HG02870 (cell line): ENCODE results near the gene SLC30A10.
"Not testable (repeated sequence)": the region's sequence is repeated elsewhere in the genome, so short reads cannot be mapped to it uniquely, and the experiment has no call there.

Source experiments
- ATAC-seq: cut with Tn5 transposase; IDR thresholded peaks from one replicate; pipeline ENCODE4 v1.9.1; 2021; ENCODE audit warnings: mild to moderate bottlenecking, moderate library complexity; ENCODE audit not compliant: unreplicated experiment

Gene SLC30A10

DNA sequence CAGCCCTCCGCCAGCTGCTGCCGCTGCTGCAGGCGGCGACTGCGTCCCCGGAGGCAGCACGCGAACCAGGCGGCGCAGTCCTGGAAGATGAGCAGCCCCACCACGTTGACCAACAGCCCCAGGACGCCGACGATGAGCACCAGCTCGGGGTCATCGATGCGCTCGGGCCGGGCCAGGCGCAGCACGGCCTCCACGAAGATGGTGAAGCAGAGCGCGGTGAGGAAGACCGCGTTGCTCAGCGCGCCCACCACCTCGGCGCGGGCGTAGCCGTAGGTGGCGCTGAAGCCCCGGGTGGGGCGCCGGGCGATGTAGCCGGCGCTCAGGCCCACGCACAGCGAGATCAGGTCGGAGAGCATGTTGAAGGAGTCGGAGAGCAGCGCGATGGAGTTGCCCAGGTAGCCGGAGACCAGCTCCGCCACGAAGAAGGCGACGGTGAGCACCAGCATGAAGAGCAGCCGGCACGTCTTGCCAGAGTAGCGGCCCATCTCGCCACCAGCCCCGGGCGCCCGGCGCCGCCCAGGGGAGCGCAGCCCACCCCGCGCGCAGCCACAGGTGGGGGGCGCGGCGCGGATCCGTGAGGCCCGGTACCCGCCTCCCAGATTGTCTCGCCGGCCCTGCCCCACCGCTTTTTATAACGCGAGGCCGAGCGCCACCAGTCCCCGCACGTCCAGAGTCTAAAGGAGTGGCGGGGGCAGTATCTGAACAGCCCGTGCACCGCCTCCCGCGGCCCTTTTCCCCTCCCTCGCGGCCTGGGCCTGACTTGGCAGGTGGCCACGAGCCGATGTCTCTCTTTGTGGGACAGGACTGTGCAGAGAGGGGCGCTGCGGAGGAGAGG, at the start of gene SLC30A10:
TSS of gene SLC30A10 (minus strand) at position 602 of the 835 bp plus-strand sequence. CDS start at position 485, 117 bp downstream.
- ATAC-seq: peak; percentile 47

GRCh38 chr1:219973213-219973612, 44.9 kb upstream of the SLC30A10 start:
- ATAC-seq: no peak

DNA sequence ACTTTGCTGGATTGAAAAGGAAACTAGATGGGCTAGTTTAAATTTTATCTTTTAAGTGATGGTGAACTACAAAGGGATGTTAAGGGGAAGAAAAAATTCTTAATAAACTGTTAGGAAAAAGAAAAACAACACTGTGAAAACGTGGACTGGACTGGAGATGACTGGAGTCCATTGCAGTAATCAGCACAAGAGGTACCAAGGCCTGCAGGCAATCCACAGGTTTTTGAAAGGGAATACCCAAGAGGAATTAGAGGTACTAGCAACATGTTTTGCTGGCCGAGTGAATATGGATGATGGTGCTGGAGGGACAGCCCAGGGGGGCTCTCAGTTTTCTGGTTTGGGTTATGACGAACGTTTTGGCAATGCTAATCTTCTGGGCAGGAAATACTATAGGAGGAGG, 39.0 kb upstream of the SLC30A10 start:
- ATAC-seq: no peak

GRCh38 chr1:219966071-219966349, 37.7 kb upstream of the SLC30A10 start:
- ATAC-seq: no peak

DNA sequence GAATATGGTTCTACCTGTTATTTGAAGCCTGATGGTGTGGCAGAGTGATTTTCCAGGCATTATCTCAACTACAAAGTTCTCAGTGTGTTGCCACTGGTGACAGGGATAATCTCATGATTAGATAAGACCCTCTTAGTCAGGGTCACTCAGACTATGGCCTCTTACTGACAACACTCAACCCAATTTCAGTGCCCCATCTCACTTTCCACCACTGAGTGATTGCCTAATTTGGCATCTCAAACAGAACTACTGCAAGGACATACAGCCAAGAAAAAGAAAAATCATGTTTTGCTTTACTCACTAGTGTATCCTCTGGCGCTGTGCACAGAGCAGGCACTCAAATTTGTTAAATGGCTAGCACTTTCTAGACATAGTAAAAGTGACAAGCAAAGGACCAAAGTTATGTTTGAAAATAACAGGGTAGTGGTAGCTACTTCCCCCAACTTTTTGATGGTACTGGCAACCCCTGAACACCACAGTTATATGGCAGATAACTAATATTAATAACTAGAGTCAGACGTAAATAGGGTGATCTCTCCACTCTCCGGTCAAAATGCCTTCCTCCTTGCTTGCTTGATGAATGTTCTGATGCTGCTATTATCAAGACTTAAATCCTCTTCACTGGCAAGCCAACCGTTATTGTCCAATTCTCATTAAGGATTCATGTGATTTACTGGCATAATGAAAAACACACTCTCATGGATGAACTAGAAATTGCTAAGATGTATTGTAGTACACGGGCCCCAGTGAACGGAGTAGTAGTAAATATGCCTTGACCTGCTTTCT, 37.1 kb upstream of the SLC30A10 start:
- no peak for ATAC-seq

DNA sequence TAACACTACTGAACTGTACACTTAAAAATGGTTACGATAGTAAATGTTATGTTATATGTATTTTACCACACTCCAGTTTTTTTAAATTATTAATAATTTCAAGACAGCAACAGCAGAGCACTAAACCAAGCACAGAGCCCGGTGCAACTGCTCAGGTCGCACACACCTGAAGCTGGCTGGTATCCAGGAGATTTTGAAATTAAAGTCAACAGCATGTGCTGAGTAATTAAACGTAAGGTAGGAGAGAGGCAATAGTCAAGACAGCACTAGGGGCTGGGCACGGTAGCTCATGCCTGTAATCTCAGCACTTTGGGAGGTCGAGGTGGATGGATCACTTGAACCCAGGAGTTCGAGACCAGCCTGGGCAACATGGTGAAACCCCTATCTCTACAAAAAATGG, 35.1 kb upstream of the SLC30A10 start:
- no peak for ATAC-seq

DNA sequence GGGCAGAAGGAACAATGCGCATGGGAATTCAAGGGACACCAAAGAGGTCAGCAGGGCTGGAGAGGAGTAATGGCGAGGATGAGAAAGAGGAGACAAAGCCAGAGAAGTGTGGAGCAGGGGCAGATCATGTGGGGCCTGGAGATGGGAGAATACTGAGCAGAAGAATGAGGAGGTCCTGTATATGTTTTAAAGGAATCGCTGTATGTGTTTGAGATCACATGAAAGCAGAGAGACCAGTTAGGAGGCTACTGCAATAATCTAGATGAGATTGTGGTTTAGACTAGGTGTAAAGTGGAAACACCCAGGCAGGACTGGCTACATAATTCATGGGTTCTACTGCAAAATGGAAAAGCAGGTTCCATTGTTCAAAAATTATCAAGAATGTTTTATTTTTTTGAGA, 33.3 kb upstream of the SLC30A10 start:
- no peak for ATAC-seq

- ATAC-seq: no peak
Measured at GRCh38 chr1:219959540-219960203, 31.3 kb upstream of the SLC30A10 start.

- ATAC-seq: no peak
Measured at GRCh38 chr1:219958875-219959417, 30.6 kb upstream of the SLC30A10 start.

DNA sequence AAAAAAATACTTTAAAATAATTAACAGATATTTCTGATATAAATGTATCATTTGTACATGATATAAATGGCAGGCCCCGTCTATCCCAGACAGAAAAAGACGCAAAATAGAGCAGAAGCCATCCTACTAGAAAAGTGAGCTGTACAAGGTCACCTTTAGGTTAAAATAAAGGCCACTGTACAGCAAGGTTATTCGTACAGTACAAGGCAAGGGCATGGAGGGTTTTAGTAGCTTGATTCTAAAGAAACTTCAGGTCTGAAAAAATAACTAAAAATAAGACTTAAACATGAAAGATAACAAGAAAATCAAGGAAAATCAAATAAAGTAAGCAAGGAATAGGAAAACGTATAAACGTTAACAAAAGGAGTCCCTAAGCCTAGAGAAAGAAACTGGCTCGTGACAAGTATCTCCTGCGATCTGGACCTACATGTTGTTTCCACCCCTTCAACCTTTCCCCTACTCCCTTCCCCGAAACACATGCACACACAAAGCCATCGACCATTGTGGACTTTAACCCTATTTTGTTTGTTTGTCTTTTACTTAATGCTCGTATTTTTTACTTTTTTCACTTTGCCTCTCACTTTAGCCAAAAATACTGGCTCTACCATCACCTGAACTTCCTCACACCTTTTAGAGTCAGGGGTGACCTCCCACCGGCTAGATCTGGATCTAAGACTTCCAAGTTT, 26.5 kb upstream of the SLC30A10 start:
- ATAC-seq: no peak

GRCh38 chr1:219954052-219954451, 25.7 kb upstream of the SLC30A10 start:
- ATAC-seq: no peak

- ATAC-seq: no peak
Measured at GRCh38 chr1:219952361-219952760, 24.0 kb upstream of the SLC30A10 start.

GRCh38 chr1:219949227-219949626, 20.9 kb upstream of the SLC30A10 start:
- ATAC-seq: not testable (repeated sequence)

DNA sequence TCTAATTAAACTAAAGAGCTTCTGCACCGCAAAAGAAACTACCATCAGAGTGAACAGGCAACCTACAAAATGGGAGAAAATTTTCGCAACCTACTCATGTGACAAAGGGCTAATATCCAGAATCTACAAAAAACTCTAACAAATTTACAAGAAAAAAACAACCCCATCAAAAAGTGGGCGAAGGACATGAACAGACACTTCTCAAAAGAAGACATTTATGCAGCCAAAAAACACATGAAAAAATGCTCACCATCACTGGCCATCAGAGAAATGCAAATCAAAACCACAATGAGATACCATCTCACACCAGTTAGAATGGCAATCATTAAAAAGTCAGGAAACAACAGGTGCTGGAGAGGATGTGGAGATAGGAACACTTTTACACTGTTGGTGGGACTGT, 20.4 kb upstream of the SLC30A10 start:
- not testable (repeated sequence) for ATAC-seq

- ATAC-seq: no peak
Measured at GRCh38 chr1:219945795-219946194, 17.4 kb upstream of the SLC30A10 start.

- no peak for ATAC-seq
Measured at GRCh38 chr1:219941179-219942118, 13.1 kb upstream of the SLC30A10 start.

GRCh38 chr1:219940707-219941106, 12.3 kb upstream of the SLC30A10 start:
- ATAC-seq: no peak

DNA sequence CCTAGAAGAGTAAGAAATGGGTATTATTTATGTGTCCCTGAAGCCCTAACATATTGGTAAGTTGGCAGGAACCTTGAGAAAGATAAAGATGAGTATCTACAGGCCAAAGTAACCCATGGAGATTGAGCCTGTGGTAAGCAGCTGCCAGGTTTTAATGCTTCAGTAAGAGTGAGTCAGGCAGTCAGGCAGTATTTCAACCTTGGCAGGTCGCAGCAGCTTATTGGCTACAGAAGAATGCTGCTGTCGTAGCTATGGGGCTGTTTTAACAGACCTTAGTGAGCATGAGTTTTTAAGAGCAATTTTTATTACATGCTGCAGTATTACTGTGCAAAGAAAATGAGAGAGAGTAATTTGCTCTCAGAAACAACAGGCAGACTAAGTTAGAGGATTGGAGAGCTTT, 10.3 kb upstream of the SLC30A10 start:
- ATAC-seq: no peak

DNA sequence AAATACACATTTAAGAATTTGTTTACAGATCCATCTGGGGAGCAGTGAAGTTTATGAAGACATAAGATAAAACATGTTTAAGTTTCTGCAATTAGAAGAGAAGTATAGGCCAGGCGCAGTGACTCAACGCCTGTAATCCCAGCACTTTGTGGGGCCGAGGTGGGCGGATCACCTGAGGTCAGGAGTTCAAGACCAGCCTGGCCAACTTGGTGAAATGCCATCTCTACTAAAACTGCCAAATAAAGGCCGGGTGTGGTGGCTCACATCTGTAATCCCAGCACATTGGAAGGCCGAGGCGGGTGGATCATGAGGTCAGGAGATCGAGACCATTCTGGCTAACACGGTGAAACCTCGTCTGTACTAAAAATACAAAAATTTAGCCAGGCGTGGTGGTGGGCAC, 5.4 kb upstream of the SLC30A10 start:
- ATAC-seq: not testable (repeated sequence)

DNA sequence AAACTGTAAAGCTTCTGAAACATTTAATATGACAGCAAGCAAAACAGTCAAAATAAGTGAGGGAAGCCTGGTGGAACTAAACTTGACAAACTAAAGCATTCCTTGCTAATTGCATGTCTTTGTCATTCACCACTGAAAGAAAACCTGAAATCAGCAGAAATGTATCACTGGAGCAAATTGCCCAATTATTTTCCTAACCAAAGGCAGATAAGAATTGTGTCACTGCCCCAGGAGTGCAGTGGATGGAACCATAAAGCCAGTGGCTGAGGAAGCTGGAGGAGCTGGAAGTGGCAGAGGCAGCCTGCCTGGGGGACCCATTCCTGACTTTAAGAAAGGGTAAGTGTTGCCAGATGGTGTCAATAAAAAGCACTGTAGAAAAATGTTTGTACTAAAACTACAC, 2.7 kb upstream of the SLC30A10 start:
- no peak for ATAC-seq
